ENCODE results near the gene DNAH2. TPM values are rescaled to one million over a fixed set of nuclear protein-coding genes. Genes with fewer than 3 reads are reported as not detected.

DNAH2 gene
- total RNA-seq, 4 donors from 2014 or later: 0.08 to 0.31 TPM; not detected in 2

GRCh38 chr17:7845359-7846062 is 128.0 kb downstream of the DNAH2 start:
- Histone ChIP-seq H3K36me3 (peaks cover 0 to 58% of the 10 kb centered on the region in 2 donors), H3K4me3 (peak overlapping the region in 1 of 2 donors; percentile 84), H3K9me3 (no peaks in the 10 kb centered on the region), H3K27ac (peak overlapping the region; percentile 60 to 99 (median 94)), H3K4me1 (peaks cover 4 to 51% (median 14%) of the 10 kb centered on the region in 3 donors), H3K27me3 (no peaks in the 10 kb centered on the region)
- no peak for TF ChIP-seq EP300 (IDR thresholded peaks at IDR 0.05)
- no peak for TF ChIP-seq POLR2AphosphoS5 (IDR thresholded peaks at IDR 0.05)
- TF ChIP-seq CTCF (IDR thresholded peaks at IDR 0.05): no peak
- no peak for TF ChIP-seq POLR2A (IDR thresholded peaks at IDR 0.05)
- 64 to 84% methylated on average over 6 to 11 of the region's 15 CpGs for WGBS, 2 donors (ENCODE audit: low coverage in 1 of 2)
- ATAC-seq: no peak

- Histone ChIP-seq H3K27ac (peak overlapping the region in 3 of 4 donors; percentile 90 to 99 (median 98)), H3K4me1 (peaks cover 4 to 48% (median 10%) of the 10 kb centered on the region in 3 donors), H3K4me3 (no peak overlapping the region), H3K9me3 (no peaks in the 10 kb centered on the region), H3K36me3 (peaks cover 0 to 61% of the 10 kb centered on the region in 2 donors), H3K27me3 (no peaks in the 10 kb centered on the region)
- no peak for ATAC-seq
- TF ChIP-seq EP300 (IDR thresholded peaks at IDR 0.05) (no peak), CTCF (IDR thresholded peaks at IDR 0.05) (no peak), POLR2AphosphoS5 (IDR thresholded peaks at IDR 0.05) (no peak), POLR2A (IDR thresholded peaks at IDR 0.05) (no peak)
- WGBS, 2 donors (ENCODE audit: low coverage in 1 of 2): no CpG with 5 or more reads among the region's 22 CpGs
Observed at GRCh38 chr17:7846063-7846735, 128.7 kb downstream of the DNAH2 start.

- Histone ChIP-seq H3K36me3 (peaks cover 0 to 66% of the 10 kb centered on the region in 2 donors), H3K27me3 (no peaks in the 10 kb centered on the region), H3K27ac (peak overlapping the region in 2 of 4 donors; percentile 7 to 98), H3K4me3 (no peak overlapping the region), H3K9me3 (no peaks in the 10 kb centered on the region), H3K4me1 (peaks cover 4 to 52% (median 10%) of the 10 kb centered on the region in 3 donors)
- WGBS, 2 donors (ENCODE audit: low coverage in 1 of 2): 93% methylated on average over 6 of the region's 34 CpGs; no CpG with 5 or more reads in 1 of the 2 donors
- ATAC-seq: no peak
- no peak for TF ChIP-seq POLR2AphosphoS5 (IDR thresholded peaks at IDR 0.05)
- TF ChIP-seq EP300 (IDR thresholded peaks at IDR 0.05): no peak
Observed at GRCh38 chr17:7846765-7847661, 129.5 kb downstream of the DNAH2 start.

GRCh38 chr17:7848131-7848579 is 130.6 kb downstream of the DNAH2 start:
- Histone ChIP-seq H3K27me3 (no peaks in the 10 kb centered on the region), H3K9me3 (no peaks in the 10 kb centered on the region), H3K36me3 (peaks cover 0 to 78% of the 10 kb centered on the region in 2 donors), H3K27ac (peak overlapping the region in 1 of 4 donors; percentile 1), H3K4me1 (peaks cover 4 to 45% (median 12%) of the 10 kb centered on the region in 3 donors), H3K4me3 (no peak overlapping the region)
- no peak for TF ChIP-seq EP300 (IDR thresholded peaks at IDR 0.05)
- TF ChIP-seq POLR2AphosphoS5 (IDR thresholded peaks at IDR 0.05): no peak
- no peak for TF ChIP-seq POLR2A (IDR thresholded peaks at IDR 0.05)
- no peak for TF ChIP-seq CTCF (IDR thresholded peaks at IDR 0.05)
- WGBS, 2 donors (ENCODE audit: low coverage in 1 of 2): 93 to 100% methylated on average over 2 to 3 of the region's 20 CpGs
- ATAC-seq: no peak

GRCh38 chr17:7848739-7849129 is 131.2 kb downstream of the DNAH2 start:
- WGBS, 2 donors (ENCODE audit: low coverage in 1 of 2): 81% methylated on average over 6 of the region's 21 CpGs; no CpG with 5 or more reads in 1 of the 2 donors
- Histone ChIP-seq H3K27me3 (no peaks in the 10 kb centered on the region), H3K4me1 (peaks cover 4 to 45% (median 12%) of the 10 kb centered on the region in 3 donors), H3K4me3 (no peak overlapping the region), H3K27ac (peak overlapping the region in 1 of 4 donors; percentile 17), H3K36me3 (peaks cover 0 to 84% of the 10 kb centered on the region in 2 donors), H3K9me3 (no peaks in the 10 kb centered on the region)
- TF ChIP-seq POLR2A (IDR thresholded peaks at IDR 0.05): no peak
- no peak for TF ChIP-seq CTCF (IDR thresholded peaks at IDR 0.05)
- TF ChIP-seq EP300 (IDR thresholded peaks at IDR 0.05): no peak
- TF ChIP-seq POLR2AphosphoS5 (IDR thresholded peaks at IDR 0.05): no peak
- no peak for ATAC-seq
